Endodermal cell (in vitro differentiated cells): ENCODE measurements around the gene TMEM236. TPM values are rescaled to one million over a fixed set of nuclear protein-coding genes. Genes with fewer than 3 reads are reported as not detected.
A peak's percentile ranks its signal among the peaks of the same experiment; 100 is the strongest.

Source experiments
- DNase-seq: peaks from one replicate; pipeline ENCODE4 v3.0.0-alpha.2; 2017
- H3K27ac ChIP-seq: 2 replicates; pipeline ENCODE4 v1.5.1; 2013; ENCODE audit warnings: mild to moderate bottlenecking, low read depth, low read length, moderate library complexity
- H3K27me3 ChIP-seq: 2 replicates; pipeline ENCODE4 v1.6.1; 2013; ENCODE audit warnings: mild to moderate bottlenecking, low read length, moderate library complexity; ENCODE audit not compliant: insufficient read depth, control insufficient read depth, poor library complexity, severe bottlenecking
- H3K36me3 ChIP-seq: 2 replicates; pipeline ENCODE4 v1.7.0; 2013; ENCODE audit warnings: mild to moderate bottlenecking, low read length, moderate library complexity; ENCODE audit not compliant: control insufficient read depth, insufficient read depth
- H3K4me1 ChIP-seq: one replicate; pipeline ENCODE4 v1.7.0; 2013; ENCODE audit warnings: low read length; ENCODE audit not compliant: control insufficient read depth, insufficient read depth
- H3K4me3 ChIP-seq: 2 replicates; pipeline ENCODE4 v1.5.1; 2013; ENCODE audit warnings: mild to moderate bottlenecking, low read length, moderate library complexity
- H3K9ac ChIP-seq: 2 replicates; pipeline ENCODE4 v1.6.1; 2013; ENCODE audit warnings: mild to moderate bottlenecking, low read length, moderate library complexity; ENCODE audit not compliant: poor library complexity, severe bottlenecking; ENCODE audit errors: extremely low read depth
- H3K9me3 ChIP-seq: 2 replicates; pipeline ENCODE4 v1.6.1; 2013; ENCODE audit warnings: mild to moderate bottlenecking, low read length, moderate library complexity; ENCODE audit not compliant: control insufficient read depth
- H3K27ac Mint-ChIP-seq: 2 replicates; pipeline ENCODE4 v1.8.0; 2020; ENCODE audit warnings: mixed read lengths
- H3K27me3 Mint-ChIP-seq: 2 replicates; pipeline ENCODE4 v1.8.0; 2021; ENCODE audit warnings: mild to moderate bottlenecking, mixed read lengths; ENCODE audit not compliant: insufficient read depth
- H3K36me3 Mint-ChIP-seq: 2 replicates; pipeline ENCODE4 v1.8.0; 2020; ENCODE audit warnings: low read depth, mixed read lengths
- H3K4me1 Mint-ChIP-seq: 2 replicates; pipeline ENCODE4 v1.8.0; 2020; ENCODE audit warnings: mixed read lengths
- H3K4me3 Mint-ChIP-seq: 2 replicates; pipeline ENCODE4 v1.8.0; 2020; ENCODE audit warnings: mild to moderate bottlenecking, moderate library complexity, mixed read lengths
- H3K9me3 Mint-ChIP-seq: 2 replicates; pipeline ENCODE4 v1.8.0; 2020; ENCODE audit warnings: mild to moderate bottlenecking, mixed read lengths
- CTCF ChIP-seq: fragments of 200-600 bp; sonication (generic); conservative IDR thresholded peaks from 2 replicates; pipeline ENCODE4 v1.5.0; 2021; ENCODE audit warnings: antibody characterized with exemption, mild to moderate bottlenecking
- WGBS, 2 experiments: methylation state at CpG; one replicate each; pipeline versions ENCODE4 v1.1.5 to v1.1.7; 2013; ENCODE audit warnings: missing lambda C conversion rate in 2 of 2, mixed read lengths in 1 of 2; ENCODE audit not compliant: insufficient coverage in 1 of 2, insufficient read length in 1 of 2; 5-methylcytosine and 5-hydroxymethylcytosine counted together
- total RNA-seq, 2 donors: library from RNA; stranded (reverse); fragmentation: NEBNext Ultra II Directional in 1 of 2; extraction: Animal tissue kit (Norgen Biotek cat#: 25700) in 1 of 2; gene quantifications; 2 replicates in 1 of 2; 3 replicates in 1 of 2; pipeline ENCODE4 v1.2.1, GENCODE V29; 2021

Gene TMEM236
- total RNA-seq, 2 donors from 2014 or later = 0.04 TPM; not detected in 1

DNA sequence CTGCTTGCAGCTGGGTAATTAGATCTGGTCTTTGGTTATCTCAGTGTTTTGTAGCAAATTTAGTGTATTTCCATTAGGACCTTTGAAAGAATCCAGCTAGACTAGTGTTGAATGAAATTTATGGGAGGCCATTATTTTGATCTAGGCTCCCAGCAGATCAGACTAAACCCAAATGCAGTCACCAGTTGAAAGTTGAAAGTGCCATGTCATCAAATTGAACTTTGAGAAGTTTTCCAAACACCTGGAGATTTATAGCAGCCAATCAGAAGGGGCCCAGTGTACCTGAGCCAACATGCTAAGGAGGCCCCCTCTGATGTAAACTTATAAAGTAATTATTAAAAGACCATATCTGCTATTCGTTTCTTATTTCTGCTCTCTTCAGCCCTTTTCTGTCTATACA, 11.3 kb upstream of the TMEM236 start:
- Mint-ChIP-seq H3K9me3 (no peaks in the 10 kb centered on the region), H3K4me3 (no peak overlapping the region), H3K27me3 (no peaks in the 10 kb centered on the region), H3K27ac (no peak overlapping the region), H3K4me1 (no peaks in the 10 kb centered on the region), H3K36me3 (no peaks in the 10 kb centered on the region)
- Histone ChIP-seq H3K9ac (no peak overlapping the region), H3K36me3 (no peaks in the 10 kb centered on the region), H3K27ac (no peak overlapping the region), H3K27me3 (no peaks in the 10 kb centered on the region), H3K4me3 (no peak overlapping the region), H3K4me1 (no peaks in the 10 kb centered on the region), H3K9me3 (no peaks in the 10 kb centered on the region)
- no peak for DNase-seq
- no peak for TF ChIP-seq CTCF
- WGBS, 2 experiments = 100% methylated on average over 1 of the region's 1 CpG

GRCh38 chr10:17742918-17743317, 9.1 kb upstream of the TMEM236 start:
- Mint-ChIP-seq H3K27ac (peak overlapping the region; percentile 3), H3K4me1 (no peaks in the 10 kb centered on the region), H3K36me3 (no peaks in the 10 kb centered on the region), H3K9me3 (no peaks in the 10 kb centered on the region), H3K4me3 (no peak overlapping the region), H3K27me3 (no peaks in the 10 kb centered on the region)
- WGBS, 2 experiments = 48 to 50% methylated on average over 12 to 14 of the region's 14 CpGs
- H3K4me1 ChIP-seq = no peaks in the 10 kb centered on the region
- H3K9ac ChIP-seq = no peak overlapping the region
- H3K27ac ChIP-seq = no peak overlapping the region
- H3K4me3 ChIP-seq = no peak overlapping the region
- H3K9me3 ChIP-seq = no peaks in the 10 kb centered on the region
- peak; percentile 85 for DNase-seq
- no peaks in the 10 kb centered on the region for H3K36me3 ChIP-seq
- TF ChIP-seq CTCF = peak; percentile 90
- no peaks in the 10 kb centered on the region for H3K27me3 ChIP-seq

DNA sequence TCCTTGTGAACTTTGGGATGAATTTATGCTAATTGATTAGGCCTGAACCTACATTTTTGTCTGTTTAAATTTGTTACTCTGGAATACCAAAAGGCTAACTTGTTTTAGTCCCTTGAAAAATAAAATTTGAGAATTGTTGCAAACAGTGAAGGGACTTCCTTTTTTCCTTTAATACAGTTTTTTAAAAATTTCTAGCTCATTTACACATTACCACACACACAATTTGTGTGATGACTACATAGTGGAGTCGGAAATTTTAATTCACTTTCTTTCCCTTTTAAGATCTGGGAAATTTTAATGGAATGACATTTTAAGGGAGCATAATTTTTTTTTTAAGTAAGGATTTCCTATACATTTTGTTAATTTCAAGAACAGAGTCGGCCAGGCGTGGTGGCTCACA, 8.6 kb upstream of the TMEM236 start:
- Mint-ChIP-seq H3K4me1 (no peaks in the 10 kb centered on the region), H3K27me3 (no peaks in the 10 kb centered on the region), H3K27ac (peak overlapping the region; percentile 3), H3K9me3 (no peaks in the 10 kb centered on the region), H3K4me3 (no peak overlapping the region), H3K36me3 (no peaks in the 10 kb centered on the region)
- Histone ChIP-seq H3K27ac (no peak overlapping the region), H3K9me3 (no peaks in the 10 kb centered on the region), H3K36me3 (no peaks in the 10 kb centered on the region), H3K27me3 (no peaks in the 10 kb centered on the region), H3K9ac (no peak overlapping the region), H3K4me1 (no peaks in the 10 kb centered on the region), H3K4me3 (no peak overlapping the region)
- WGBS, 2 experiments = 93 to 95% methylated on average over 3 of the region's 3 CpGs
- DNase-seq = no peak
- TF ChIP-seq CTCF = no peak
